PC-3 (cell line): ENCODE measurements around the gene CDK19. TPM values are rescaled to one million over a fixed set of nuclear protein-coding genes. Genes with fewer than 3 reads are reported as not detected.
A peak's percentile ranks its signal among the peaks of the same experiment; 100 is the strongest.
"Not testable (repeated sequence)": the region's sequence is repeated elsewhere in the genome, so short reads cannot be mapped to it uniquely, and the experiment has no call there.

ENCODE experiments used
- ATAC-seq: fragments of 200-7000 bp; cut with Tn5 transposase; 2 replicates; pipeline ENCODE4 v1.9.1; 2020; ENCODE audit warnings: mild to moderate bottlenecking, moderate library complexity
- BruUV-seq: library from RNA; stranded (reverse); fragments of 400-500 nt; replicated peaks from 2 replicates; lab custom pipeline; 2021; lab: Mats Ljungman, UMichigan
- CTCF ChIA-PET: fragments of 300-600 bp; sonication (Branson Sonifier 250); formaldehyde crosslinking; loops from one replicate; lab custom pipeline; 2022; ENCODE audit warnings: antibody characterized with exemption; lab: Charles Lee
- POLR2A ChIA-PET: fragments of 300-600 bp; sonication (Branson Sonifier 250); formaldehyde crosslinking; loops from one replicate; lab custom pipeline; 2022; ENCODE audit warnings: antibody characterized with exemption; ENCODE audit not compliant: unreplicated experiment; lab: Charles Lee
- DNase-seq: peaks from one replicate; pipeline ENCODE4 v3.0.0-alpha.2; 2015
- H2AFZ ChIP-seq: fragments of 300-600 bp; sonication (generic); 2 replicates; pipeline ENCODE4 v1.6.0; 2016; ENCODE audit warnings: antibody characterized with exemption, low read length
- H3F3A ChIP-seq: fragments of 300-600 bp; sonication (generic); one replicate; pipeline ENCODE4 v1.6.0; 2017; ENCODE audit warnings: antibody characterized with exemption, low read length, control low read depth, mild to moderate bottlenecking; ENCODE audit not compliant: unreplicated experiment
- H3K27ac ChIP-seq: fragments of 300-600 bp; sonication (generic); 2 replicates; pipeline ENCODE4 v1.5.1; 2016; ENCODE audit warnings: mild to moderate bottlenecking, low read length
- H3K27me3 ChIP-seq: fragments of 300-600 bp; sonication (generic); 2 replicates; pipeline ENCODE4 v1.6.1; 2016; ENCODE audit warnings: low read length, mixed read lengths
- H3K36me3 ChIP-seq: fragments of 300-600 bp; sonication (generic); 2 replicates; pipeline ENCODE4 v1.6.1; 2016; ENCODE audit warnings: low read depth, mixed run types, low read length, mixed read lengths
- H3K4me1 ChIP-seq: fragments of 300-600 bp; sonication (generic); 2 replicates; pipeline ENCODE4 v1.5.1; 2016; ENCODE audit warnings: low read length; ENCODE audit not compliant: insufficient read depth
- H3K4me2 ChIP-seq: fragments of 300-600 bp; sonication (generic); 2 replicates; pipeline ENCODE4 v1.6.0; 2016; ENCODE audit warnings: low read length
- H3K4me3 ChIP-seq: fragments of 300-600 bp; sonication (generic); 2 replicates; pipeline ENCODE4 v1.5.1; 2016; ENCODE audit warnings: mild to moderate bottlenecking, low read length, mixed read lengths
- H3K79me2 ChIP-seq: fragments of 300-600 bp; sonication (generic); 2 replicates; pipeline ENCODE4 v1.6.1; 2017; ENCODE audit warnings: low read length, mixed read lengths
- H3K9ac ChIP-seq: fragments of 300-600 bp; sonication (generic); 2 replicates; pipeline ENCODE4 v1.6.0; 2016; ENCODE audit warnings: mild to moderate bottlenecking, low read length
- H3K9me2 ChIP-seq: fragments of 300-600 bp; sonication (generic); replicated peaks from 2 replicates; pipeline ENCODE4 v1.6.1; 2016; ENCODE audit warnings: mixed run types, low read length, mixed read lengths
- H3K9me3 ChIP-seq: fragments of 300-600 bp; sonication (generic); 2 replicates; pipeline ENCODE4 v1.6.1; 2016; ENCODE audit warnings: low read length, mixed read lengths
- H4K20me1 ChIP-seq: fragments of 300-600 bp; sonication (generic); 2 replicates; pipeline ENCODE4 v1.6.1; 2016; ENCODE audit warnings: low read length, mixed read lengths
- CTCF ChIP-seq: fragments of 300-600 bp; sonication (generic); conservative IDR thresholded peaks from 2 replicates; pipeline ENCODE4 v1.5.1; 2017; ENCODE audit warnings: antibody characterized with exemption, low read depth, mild to moderate bottlenecking, low read length
- EZH2 ChIP-seq: fragments of 300-600 bp; sonication (generic); IDR thresholded peaks from one replicate; pipeline ENCODE4 v1.6.1; 2017; ENCODE audit warnings: antibody characterized with exemption, mild to moderate bottlenecking, low read length; ENCODE audit not compliant: unreplicated experiment
- EZH2phosphoT487 ChIP-seq: fragments of 300-600 bp; sonication (generic); IDR thresholded peaks from 2 replicates; pipeline ENCODE4 v1.6.1; 2018; ENCODE audit warnings: mild to moderate bottlenecking, antibody characterized with exemption, low read length, borderline replicate concordance
- intact Hi-C: fragments of 100-400 bp; cut with micrococcal nuclease; formaldehyde crosslinking; loops from 2 replicates; pipeline ENCODE4 v1.9.0; 2023
- total RNA-seq: library from RNA; depleted of rRNA; stranded (reverse); fragments of >200 nt; gene quantifications from 2 replicates; pipeline ENCODE4 v1.2.3, GENCODE V29; 2014

Gene CDK19
- total RNA-seq, 1 experiment from 2014 or later = 4.2 TPM

- ChIA-PET CTCF (no interaction called here), POLR2A (no interaction called here)
- no peak overlapping the region for H3K27ac ChIP-seq
- DNase-seq = no peak
- ATAC-seq = no peak
- peak overlapping the region; percentile 94; the same call in 1 of the 2 replicates for H3K4me3 ChIP-seq
- H3K9me2 ChIP-seq = no peaks in the 10 kb centered on the region
- intact Hi-C loops = no loop called here
- no TSS peak for BruUV-seq
- H3F3A ChIP-seq = no peaks in the 10 kb centered on the region
- H3K4me1 ChIP-seq = peaks cover 24% of the 10 kb centered on the region
- no peaks in the 10 kb centered on the region for H3K36me3 ChIP-seq
- peak overlapping the region; percentile 96; the same call in 1 of the 2 replicates for H3K4me2 ChIP-seq
- H3K9ac ChIP-seq = no peak overlapping the region
- H3K27me3 ChIP-seq = no peaks in the 10 kb centered on the region
- H3K9me3 ChIP-seq = no peaks in the 10 kb centered on the region
- no peaks in the 10 kb centered on the region for H4K20me1 ChIP-seq
- no peak for TF ChIP-seq CTCF
- TF ChIP-seq EZH2 = no peak
- TF ChIP-seq EZH2phosphoT487 = no peak
- no peak overlapping the region for H2AFZ ChIP-seq
- H3K79me2 ChIP-seq = peaks cover 53% of the 10 kb centered on the region
Measured at GRCh38 chr6:110812719-110813118, 2.5 kb downstream of the CDK19 start.

- Histone ChIP-seq H3K27ac (no peak overlapping the region), H3K9me3 (no peaks in the 10 kb centered on the region), H3K79me2 (peaks cover 53% of the 10 kb centered on the region), H3K9ac (no peak overlapping the region), H3F3A (no peaks in the 10 kb centered on the region), H3K4me2 (no peak overlapping the region), H2AFZ (no peak overlapping the region), H3K27me3 (no peaks in the 10 kb centered on the region), H4K20me1 (no peaks in the 10 kb centered on the region), H3K4me3 (no peak overlapping the region), H3K36me3 (no peaks in the 10 kb centered on the region), H3K4me1 (peaks cover 8% of the 10 kb centered on the region), H3K9me2 (no peaks in the 10 kb centered on the region)
- no TSS peak for BruUV-seq
- ChIA-PET CTCF (no interaction called here), POLR2A (no interaction called here)
- TF ChIP-seq EZH2 (no peak), EZH2phosphoT487 (no peak), CTCF (no peak)
- ATAC-seq (no peak), DNase-seq (peak; percentile 22)
- intact Hi-C loops = no loop called here
Measured at GRCh38 chr6:110810896-110811586, 4.2 kb downstream of the CDK19 start.

GRCh38 chr6:110809792-110810191 is 5.5 kb downstream of the CDK19 start:
- DNase-seq (no peak), ATAC-seq (no peak)
- no peak for TF ChIP-seq EZH2
- no peak for TF ChIP-seq CTCF
- no peak for TF ChIP-seq EZH2phosphoT487
- H3K9me3 ChIP-seq = no peaks in the 10 kb centered on the region
- no peak overlapping the region for H3K27ac ChIP-seq
- no peak overlapping the region for H3K4me2 ChIP-seq
- no TSS peak for BruUV-seq
- H3K4me1 ChIP-seq = peaks cover 7% of the 10 kb centered on the region; the same call in 1 of the 2 replicates
- no peak overlapping the region for H3K9ac ChIP-seq
- POLR2A ChIA-PET = no interaction called here
- H4K20me1 ChIP-seq = no peaks in the 10 kb centered on the region
- no peaks in the 10 kb centered on the region for H3F3A ChIP-seq
- no peak overlapping the region for H3K4me3 ChIP-seq
- H2AFZ ChIP-seq = no peak overlapping the region
- intact Hi-C loops = no loop called here
- CTCF ChIA-PET = no interaction called here
- H3K27me3 ChIP-seq = no peaks in the 10 kb centered on the region
- H3K79me2 ChIP-seq = peaks cover 52% of the 10 kb centered on the region
- no peaks in the 10 kb centered on the region for H3K9me2 ChIP-seq
- no peaks in the 10 kb centered on the region for H3K36me3 ChIP-seq

DNA sequence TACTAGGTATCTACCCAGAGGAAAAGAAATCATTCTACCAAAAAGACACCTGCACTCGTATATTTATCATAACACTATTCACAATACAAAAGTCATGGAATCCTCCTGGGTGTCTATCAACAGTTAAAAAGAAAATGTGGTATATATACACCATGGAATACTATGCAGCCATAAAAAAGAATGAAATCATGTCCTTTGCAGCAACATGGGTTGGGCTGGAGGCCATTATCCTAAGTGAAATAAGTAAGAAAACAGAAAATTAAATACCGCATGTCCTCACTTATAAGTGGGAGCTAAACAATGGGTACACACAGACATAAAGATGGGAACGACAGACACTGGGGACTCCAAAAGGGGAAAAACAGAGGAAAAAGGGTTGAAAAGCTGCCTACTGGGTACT is 13.1 kb downstream of the CDK19 start:
- H3K4me3 ChIP-seq, H3K27ac ChIP-seq, H3K9me2 ChIP-seq, H3K79me2 ChIP-seq, H3K4me1 ChIP-seq, CTCF ChIA-PET, H2AFZ ChIP-seq, H3K9me3 ChIP-seq, H3K36me3 ChIP-seq, H3K27me3 ChIP-seq, DNase-seq, H3K4me2 ChIP-seq, intact Hi-C loops, ATAC-seq, POLR2A ChIA-PET, H3K9ac ChIP-seq, H3F3A ChIP-seq, H4K20me1 ChIP-seq, BruUV-seq: not testable (repeated sequence)
